NCI-H1092 treated with DMSO at 0.1 percent for 48 hours (cell line): ENCODE measurements around the gene CNTN4.

Experiments used
- DNase-seq: peaks from one replicate; lab custom pipeline; 2025; lab: John Stamatoyannopoulos, UW

Gene CNTN4

GRCh38 chr3:2861120-2861519 is 762.5 kb downstream of the CNTN4 start:
- peak; percentile 5 for DNase-seq

- no peak for DNase-seq
These were observed 763.3 kb downstream of the CNTN4 start for GRCh38 chr3:2861920-2862319.

GRCh38 chr3:2862366-2862765 is 763.7 kb downstream of the CNTN4 start:
- no peak for DNase-seq

- DNase-seq, result no peak
These were observed 764.5 kb downstream of the CNTN4 start for GRCh38 chr3:2863127-2863526.

- DNase-seq, result no peak
These were observed 771.2 kb downstream of the CNTN4 start for GRCh38 chr3:2869905-2870304.

GRCh38 chr3:2870724-2871333 is 772.2 kb downstream of the CNTN4 start:
- DNase-seq, result no peak

GRCh38 chr3:2872884-2873283 is 774.2 kb downstream of the CNTN4 start:
- DNase-seq, result no peak

GRCh38 chr3:2873986-2874385 is 775.3 kb downstream of the CNTN4 start:
- no peak for DNase-seq

GRCh38 chr3:2875699-2876098 is 777.0 kb downstream of the CNTN4 start:
- no peak for DNase-seq

- DNase-seq, result no peak
These were observed 777.7 kb downstream of the CNTN4 start for GRCh38 chr3:2876362-2876761.

GRCh38 chr3:2879023-2879422 is 780.4 kb downstream of the CNTN4 start:
- DNase-seq, result no peak

GRCh38 chr3:2879587-2879986 is 780.9 kb downstream of the CNTN4 start:
- DNase-seq, result no peak

- no peak for DNase-seq
These were observed 781.6 kb downstream of the CNTN4 start for GRCh38 chr3:2880218-2880756.

GRCh38 chr3:2883283-2883682 is 784.6 kb downstream of the CNTN4 start:
- no peak for DNase-seq

GRCh38 chr3:2888592-2888991 is 789.9 kb downstream of the CNTN4 start:
- no peak for DNase-seq

- DNase-seq, result no peak
These were observed 791.1 kb downstream of the CNTN4 start for GRCh38 chr3:2889736-2890135.

- no peak for DNase-seq
These were observed 797.8 kb downstream of the CNTN4 start for GRCh38 chr3:2896308-2896939.

- DNase-seq, result no peak
These were observed 799.2 kb downstream of the CNTN4 start for GRCh38 chr3:2897821-2898220.

- no peak for DNase-seq
These were observed 800.1 kb downstream of the CNTN4 start for GRCh38 chr3:2898591-2899353.

- no peak for DNase-seq
These were observed 805.4 kb downstream of the CNTN4 start for GRCh38 chr3:2904054-2904453.

GRCh38 chr3:2908693-2909351 is 810.2 kb downstream of the CNTN4 start:
- no peak for DNase-seq

GRCh38 chr3:2910997-2911396 is 812.3 kb downstream of the CNTN4 start:
- no peak for DNase-seq

GRCh38 chr3:2915826-2916225 is 817.2 kb downstream of the CNTN4 start:
- no peak for DNase-seq
